Central memory CD4-positive, alpha-beta T cell (primary cell): ENCODE data around the gene PDCL2.
"Not testable (repeated sequence)": the region's sequence is repeated elsewhere in the genome, so short reads cannot be mapped to it uniquely, and the experiment has no call there.

ENCODE experiments used
- DNase-seq: peaks from one replicate; pipeline ENCODE4 v3.0.0; 2022

Gene PDCL2

DNA sequence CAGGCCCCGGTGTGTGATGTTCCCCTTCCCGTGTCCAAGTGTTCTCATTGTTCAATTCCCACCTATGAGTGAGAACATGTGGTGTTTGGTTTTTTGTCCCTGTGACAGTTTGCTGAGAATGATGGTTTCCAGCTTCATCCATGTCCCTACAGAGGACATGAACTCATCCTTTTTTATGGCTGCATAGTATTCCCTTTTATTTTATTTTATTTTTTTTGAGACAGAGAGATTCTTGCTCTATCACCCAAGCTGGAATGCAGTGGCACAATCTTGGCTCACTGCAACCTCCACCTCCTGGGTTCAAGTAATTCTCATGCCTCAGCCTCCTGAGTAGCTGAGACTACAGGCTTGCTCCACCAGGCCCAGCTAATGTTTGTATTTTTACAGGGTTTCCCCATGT, 9.3 kb downstream of the PDCL2 start:
- not testable (repeated sequence) for DNase-seq

DNA sequence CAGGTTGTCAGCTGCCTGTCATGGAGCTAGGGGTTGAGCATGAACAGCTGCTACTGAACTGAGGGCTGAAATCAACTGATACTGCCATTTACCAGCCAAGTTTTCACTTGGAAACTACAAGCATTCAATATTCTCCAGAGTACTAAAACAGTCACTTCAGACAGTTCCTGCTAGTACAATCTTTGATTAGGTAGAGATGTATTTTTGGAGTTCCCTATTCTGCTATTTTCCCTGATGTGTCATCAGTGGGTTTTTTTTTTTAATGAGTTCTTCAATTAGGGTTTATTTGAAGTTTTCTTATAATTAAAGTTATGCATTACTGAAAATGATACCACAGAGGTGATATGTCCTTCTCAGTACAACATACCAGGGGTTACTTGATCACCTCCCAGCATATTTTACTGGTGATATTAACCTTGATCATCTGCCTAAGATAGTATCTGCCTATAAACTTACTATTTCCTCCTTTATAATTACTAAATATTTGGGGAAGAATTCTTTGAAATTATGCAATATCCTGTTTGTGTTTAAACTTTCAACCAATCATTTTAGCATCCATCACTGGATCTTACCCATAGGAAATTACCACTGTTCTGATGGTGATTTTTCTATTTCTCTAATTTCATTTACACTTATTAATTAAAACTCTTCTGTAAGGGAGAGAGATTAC, 13.6 kb downstream of the PDCL2 start:
- no peak for DNase-seq

DNA sequence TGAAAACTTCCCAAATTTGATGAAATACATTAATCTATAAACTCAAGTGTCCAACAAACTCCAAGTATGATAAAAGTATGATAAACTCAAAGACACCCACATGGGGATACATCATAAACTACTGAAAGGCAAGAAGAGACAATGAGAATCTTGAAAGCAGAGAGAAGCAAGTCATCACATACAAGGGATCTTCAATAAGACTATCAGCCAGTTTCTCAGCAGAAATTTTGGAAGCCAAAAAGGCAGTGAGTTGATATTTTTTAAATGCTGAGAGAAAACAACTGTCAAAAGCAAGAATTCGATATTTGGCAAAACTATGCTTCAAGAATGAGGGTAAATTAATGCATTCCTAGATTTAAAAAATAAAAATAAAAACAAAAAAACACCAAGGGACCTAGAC, 16.5 kb downstream of the PDCL2 start:
- DNase-seq, result no peak

DNA sequence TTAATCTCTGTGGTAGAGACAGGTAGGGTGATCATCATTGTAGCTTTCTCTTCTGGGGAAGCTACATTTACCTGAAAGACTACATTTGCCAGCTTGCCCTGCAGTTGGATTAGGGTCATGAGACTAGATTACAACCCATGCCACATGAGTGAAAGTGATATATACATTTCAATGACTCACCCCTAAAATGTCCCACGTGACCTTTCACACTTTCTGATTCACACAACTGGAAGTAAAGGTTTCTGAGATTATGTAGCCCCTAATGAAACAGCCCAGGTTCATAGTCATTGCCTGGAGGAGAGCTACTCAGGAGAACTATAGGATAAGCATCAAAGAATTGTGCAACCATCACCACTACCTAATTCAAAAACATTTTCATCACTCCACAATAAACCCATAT, 17.8 kb downstream of the PDCL2 start:
- DNase-seq, result no peak

DNA sequence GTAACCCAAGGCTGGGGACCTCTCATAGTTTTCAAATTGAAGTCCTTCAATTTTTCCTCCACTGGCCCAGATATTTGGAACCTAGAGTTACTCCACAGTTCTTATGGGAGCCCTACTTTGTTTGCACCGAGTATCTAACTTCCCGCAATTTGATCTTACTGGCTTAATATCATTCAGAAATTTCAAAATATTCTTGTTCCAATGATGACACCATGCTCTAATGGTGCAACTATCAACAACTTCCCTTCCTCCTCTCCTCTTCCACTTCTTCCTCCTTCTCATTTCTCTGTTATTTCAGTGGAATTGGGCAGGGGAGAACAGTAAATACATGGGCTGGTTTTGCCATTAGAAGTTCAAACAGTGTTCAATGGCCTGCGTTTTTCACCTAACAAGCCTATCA, 20.2 kb downstream of the PDCL2 start:
- DNase-seq, result no peak

DNA sequence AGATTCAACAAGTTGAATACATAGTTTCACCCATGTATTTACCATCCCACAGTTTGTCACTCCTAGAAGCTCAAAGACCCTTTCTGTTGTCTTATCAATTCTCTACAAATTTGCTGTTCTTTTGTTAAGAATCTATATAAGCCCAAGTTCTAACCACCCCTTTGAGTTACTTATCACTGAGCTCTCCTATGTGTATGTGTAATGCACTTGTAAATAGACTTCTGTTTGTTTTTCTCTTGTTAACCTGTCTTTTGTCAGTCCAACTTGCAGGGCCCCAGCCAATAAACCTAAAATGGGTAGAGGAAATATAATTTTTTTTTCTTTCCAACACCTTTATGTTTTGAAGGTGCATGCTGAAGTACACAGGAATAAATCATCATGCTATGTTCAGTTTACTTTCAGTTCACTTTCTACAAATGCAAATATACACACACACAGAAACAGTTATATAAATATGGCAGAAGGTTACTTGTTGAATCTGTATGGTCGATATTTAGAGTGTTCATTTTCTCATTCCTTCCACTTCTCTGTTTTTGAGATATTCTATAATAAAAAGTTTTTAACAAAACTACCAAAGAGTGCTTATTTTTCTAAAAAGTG, 23.0 kb downstream of the PDCL2 start:
- DNase-seq, result no peak

DNA sequence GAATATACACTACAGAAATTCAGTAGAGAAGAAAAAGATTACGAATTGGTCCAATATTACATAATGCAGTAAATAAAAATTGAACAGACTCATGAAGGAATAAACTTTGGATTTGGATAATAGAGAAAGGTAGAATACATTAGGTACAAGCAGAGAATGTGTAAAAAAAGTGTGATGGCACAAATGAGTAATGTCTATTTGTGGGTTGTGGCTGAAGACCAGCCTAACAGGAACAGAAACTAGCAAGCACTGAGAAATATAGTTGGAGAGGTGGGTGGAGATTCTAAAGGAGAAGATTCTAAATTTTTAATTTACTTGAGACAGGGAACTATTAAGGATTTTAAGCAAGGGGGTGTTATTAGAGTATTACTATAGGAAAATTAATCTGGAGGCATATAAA, 30.2 kb downstream of the PDCL2 start:
- DNase-seq, result no peak

DNA sequence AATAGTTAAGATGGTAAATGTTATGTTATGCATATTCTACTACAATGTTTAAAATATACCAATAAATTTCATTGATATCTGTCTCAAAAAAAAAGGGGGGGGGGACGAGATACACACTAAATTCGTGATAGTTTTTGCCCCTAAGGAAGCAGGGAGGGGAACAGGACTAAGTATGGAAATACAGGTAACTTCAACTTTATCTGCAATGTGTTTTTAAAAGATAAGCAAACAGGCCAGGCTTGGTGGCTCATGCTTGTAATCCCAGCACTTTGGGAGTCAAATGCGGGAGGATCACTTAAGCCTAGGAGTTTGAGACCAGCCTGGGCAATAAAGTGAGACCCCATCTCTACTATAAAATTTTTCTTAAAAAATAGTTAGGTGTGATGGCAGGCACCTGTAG, 31.9 kb downstream of the PDCL2 start:
- no peak for DNase-seq

DNA sequence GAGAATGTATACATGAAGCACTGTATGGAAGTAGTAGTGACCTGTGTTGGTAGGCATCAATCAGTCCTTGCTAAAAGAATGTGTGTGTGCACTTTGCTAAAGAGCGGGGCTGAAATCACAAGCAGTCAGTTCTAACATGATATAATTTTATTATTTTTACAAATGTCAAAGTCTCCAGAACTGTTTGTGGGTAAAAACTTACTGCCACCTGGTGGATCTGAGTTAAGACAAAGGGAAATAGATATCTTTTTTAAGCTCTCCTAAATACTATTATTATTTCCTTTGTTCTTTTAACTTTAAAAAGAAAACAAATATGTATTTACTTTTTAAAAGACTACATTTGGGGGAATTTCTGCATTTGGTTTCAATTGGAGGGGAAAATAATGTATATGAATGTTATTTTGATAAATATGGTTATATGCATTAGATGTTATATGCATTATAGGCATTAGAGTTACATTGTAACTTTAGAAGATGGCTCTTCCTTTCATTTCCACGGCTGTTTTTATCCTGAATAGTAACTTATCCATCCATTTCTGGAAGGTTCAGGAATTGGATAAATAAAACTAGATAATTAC, 37.5 kb downstream of the PDCL2 start:
- peak; percentile 35 for DNase-seq

DNA sequence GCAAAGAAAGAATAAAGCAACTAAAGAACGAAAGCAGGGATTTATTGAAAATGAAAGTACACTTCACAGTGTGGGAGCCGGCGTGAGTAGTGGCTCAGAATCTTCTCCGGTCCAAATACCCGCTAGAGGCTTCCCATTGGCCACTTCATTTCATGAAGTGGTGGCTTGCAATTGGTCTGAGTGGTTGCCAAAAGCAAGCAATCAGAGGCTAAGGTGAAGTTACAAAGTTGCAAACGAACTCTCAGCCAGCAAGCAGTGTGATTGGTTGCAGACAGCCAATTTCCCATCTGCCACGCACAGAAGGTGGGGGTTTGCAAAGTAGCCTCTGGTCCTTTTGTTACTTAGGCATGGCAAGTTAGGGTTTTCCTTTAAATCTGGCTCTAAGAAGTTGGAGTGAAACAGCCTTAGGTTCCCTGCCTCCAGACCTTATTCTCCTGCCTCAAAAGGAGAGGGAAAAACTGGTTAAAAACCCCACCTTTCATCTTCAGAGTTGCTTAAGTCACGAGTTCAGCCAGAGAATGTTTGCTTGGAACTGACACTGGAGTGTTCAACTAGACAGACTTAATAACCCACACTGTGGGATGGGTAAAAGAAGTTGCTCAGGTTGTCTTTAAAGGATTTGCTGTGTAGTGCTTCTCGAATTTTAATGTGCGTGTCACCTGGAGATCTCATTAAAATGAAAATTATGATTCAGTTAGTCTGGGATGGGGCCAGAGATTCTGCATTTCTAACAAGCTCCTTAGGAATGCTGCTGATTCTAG, 38.4 kb downstream of the PDCL2 start:
- peak; percentile 21 for DNase-seq

DNA sequence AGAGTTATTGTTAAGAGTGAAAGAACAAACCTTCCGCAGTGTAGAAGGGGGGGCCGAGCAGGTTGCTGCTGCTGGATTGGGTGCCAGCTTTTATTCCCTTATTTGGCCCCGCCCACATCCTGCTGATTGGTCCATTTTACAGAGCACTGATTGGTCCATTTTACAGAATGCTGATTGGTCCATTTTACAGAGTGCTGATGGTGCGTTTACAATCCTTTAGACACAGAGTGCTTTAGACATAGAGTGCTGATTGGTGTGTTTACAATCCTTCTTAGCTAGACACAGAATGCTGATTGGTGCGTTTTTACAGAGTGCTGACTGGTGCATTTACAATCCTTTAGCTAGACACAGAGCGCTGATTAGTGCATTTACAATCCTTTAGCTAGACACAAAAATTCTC, 40.1 kb downstream of the PDCL2 start:
- DNase-seq, result not testable (repeated sequence)

DNA sequence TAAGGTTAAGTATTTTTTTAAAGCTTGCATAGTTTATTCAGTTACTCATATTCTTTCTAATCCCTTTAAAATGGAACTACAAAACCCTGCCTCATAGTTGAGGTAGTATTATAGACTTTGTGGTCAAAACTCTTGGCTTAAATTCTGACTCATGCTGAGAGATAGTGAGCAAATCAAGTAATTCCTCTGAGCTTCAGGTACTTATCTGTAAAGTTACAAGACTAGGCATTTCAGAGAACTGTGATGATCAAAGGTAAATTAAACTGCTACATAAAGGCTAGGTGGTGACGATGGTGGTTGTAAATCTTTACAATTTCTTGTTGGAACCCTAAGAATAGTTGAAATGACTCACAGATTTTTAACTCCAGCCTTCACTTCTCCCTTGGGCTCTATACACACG, 42.2 kb downstream of the PDCL2 start:
- no peak for DNase-seq

DNA sequence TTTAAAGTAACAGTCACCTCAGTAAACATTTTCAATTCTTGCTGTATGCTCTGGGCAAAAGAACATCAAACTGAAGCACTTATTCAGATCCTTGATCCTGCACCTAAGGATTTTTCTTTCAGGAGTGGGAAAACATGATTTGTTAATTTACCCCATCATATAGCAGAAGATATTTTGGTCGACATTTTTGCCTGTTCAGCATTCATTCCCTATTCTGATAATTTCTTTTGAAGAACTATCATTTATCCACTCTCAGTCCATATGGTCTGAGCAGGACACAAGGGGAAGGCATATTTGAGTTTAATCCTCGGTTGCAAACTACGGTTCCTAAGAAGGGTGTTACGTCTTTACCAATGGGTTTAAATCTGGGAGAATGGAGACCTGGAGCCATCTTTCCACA, 44.1 kb downstream of the PDCL2 start:
- no peak for DNase-seq

DNA sequence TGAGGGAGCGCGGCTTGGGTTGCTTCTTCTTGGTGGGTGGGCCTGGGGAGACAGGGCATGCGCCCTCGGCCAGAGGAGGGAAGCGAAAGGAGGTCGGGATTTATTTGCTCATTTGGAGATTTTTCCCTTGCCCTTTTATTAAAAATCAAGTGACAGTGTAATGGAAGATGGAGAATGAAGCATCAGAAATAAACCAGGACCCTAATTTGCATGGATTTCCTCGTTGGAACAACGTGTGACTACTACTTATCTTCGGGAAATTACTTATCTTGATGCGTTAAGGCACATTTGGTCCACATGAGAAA, 44.6 kb downstream of the PDCL2 start:
- no peak for DNase-seq

DNA sequence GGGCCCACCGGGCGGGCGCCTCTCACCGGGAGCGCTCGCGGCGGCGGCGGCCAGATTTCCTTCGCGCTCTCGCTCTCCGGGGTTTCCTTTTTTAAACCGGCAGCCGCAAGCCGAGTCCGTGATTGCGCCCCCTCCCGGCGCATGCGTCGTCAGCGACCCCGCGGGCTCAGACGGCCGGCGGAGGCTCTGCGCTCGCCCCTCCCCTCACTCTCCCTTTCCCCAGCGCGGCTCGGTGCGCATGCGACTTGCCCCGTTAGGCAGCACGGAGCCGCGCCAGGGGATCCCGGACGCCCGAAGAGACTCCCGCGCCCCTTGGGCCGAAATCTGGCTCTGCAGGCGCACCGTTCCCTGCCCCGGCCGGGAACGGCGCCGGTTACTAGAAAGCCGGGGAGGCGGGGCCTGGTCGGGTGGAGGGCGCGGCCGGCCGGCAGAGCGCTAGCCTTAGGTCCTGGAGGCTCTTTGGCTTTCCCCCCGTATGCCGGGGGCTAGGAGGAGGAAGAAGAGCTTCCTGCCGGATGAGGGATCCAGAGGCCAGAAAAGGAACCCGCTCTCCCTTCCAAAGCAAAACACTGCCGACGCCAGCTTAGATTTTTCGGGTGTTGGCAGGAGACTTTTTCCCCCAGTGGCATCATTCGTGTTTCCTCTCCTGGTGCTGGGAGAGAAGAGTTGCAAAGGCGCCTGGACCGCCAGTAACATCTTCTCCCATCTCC, 45.1 kb downstream of the PDCL2 start, which contains the start of gene CLOCK:
Gene CLOCK, minus strand, starts transcription at position 154 of the 710 bp plus-strand sequence. CDS start 64,124 bp downstream, outside the sequence.
- DNase-seq, result peak; percentile 85

DNA sequence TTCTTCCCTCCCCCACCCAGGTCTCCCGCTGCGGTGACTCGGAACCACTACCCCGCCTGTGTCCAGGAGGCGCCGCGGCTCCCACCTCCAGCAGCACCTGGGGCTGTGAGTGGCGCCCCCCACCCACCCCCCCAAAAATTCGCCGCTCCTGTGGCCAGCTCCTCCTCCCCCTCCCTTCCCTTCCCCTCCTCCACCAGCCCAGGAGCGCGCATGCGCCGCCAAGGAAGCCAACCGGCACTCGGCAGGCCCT, 45.6 kb downstream of the PDCL2 start:
- no peak for DNase-seq

DNA sequence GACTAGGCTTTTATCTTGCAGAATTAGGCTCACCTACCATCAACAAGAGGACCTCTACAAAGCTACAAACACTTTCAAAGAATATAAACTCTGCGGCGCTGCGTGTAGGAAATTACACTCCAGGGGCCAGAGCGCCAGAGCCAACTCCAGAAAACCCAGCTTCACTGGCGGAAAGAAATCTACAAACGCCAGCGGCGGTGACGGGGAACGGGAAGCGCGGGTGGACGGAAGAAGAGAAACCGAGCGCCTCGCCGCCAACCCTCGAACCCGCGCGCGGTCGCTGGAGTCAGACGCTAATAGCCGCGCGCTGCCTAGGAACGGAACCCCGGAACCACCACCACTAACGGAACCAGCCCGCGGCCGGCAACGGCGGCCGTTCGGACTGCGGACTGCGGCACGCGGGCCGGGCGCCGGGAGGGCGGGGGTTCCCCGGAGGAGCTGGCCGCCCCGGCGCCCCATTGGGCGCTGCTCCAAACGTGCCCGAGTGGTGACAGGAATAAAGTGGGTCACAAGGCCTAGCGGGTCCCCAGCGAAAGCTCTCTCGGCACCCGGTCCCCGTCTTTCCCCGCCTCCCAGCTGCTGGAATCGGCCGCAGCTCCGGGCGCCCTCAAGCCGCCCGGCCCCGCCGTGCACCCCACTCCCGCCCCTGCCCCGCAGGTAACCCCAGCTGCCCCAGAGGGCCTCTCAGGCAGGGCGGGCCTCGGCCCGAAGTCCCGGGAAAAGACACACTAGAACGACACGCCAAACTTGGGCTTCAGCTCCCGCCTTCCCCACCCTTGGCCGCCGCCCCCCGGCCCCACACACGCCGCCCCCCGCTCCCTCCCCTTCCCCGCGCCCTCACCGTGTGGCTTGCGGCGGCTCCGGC, 46.2 kb downstream of the PDCL2 start:
- peak; percentile 68 for DNase-seq

DNA sequence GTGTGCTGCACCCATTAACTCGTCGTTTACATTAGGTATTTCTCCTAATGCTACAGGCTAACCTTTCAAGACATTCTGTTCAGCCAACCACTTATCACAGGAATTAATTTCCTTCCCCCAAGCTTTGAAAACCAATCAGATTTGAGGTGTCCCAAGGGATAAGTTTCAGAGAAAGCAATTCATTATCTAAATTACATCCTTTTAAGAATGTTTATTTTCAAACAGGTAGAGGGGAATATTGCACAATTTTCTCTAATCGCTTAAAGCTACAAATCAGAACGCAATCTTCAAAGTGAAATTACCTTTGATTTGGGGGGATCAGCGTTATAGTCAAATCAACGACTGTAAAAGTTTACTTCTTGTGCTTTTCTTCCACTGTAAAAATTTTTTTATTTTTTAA, 46.9 kb downstream of the PDCL2 start:
- no peak for DNase-seq

DNA sequence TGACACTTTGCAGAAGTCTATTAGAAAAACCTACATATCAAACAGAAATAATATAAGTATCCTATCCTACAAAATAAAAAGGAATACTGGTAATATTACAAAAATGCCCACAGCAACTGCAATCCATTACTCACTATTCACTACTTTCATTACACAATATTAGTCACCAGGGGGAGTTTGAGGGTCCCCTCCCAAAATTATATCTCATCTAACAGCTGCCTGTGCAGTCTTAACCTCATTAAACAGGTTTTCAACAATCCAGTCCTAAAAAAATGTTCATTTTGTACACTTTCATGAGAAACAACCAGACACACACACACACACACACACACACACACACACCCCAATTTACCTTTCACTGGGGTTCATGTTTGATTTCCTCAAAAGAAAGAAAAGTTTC, 48.2 kb downstream of the PDCL2 start:
- no peak for DNase-seq

DNA sequence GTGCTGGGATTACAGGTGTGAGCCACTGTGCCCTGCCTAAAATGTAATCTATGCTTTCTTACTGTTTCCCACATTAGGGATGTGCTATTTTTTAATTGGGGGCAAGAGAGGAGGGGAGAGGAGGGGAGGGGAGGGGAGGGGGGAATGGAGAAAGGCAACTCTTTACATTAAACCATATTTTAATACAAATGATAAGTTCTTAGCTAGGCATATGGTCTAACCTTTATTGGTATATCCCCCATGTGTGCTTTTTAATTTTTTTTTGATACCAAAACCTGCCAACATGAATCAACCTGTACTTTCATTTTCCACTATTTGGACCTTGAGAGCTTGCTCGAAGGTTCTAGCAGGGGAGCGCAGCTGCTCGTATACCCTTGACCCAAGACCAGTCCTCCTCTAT, 51.8 kb downstream of the PDCL2 start:
- no peak for DNase-seq

DNA sequence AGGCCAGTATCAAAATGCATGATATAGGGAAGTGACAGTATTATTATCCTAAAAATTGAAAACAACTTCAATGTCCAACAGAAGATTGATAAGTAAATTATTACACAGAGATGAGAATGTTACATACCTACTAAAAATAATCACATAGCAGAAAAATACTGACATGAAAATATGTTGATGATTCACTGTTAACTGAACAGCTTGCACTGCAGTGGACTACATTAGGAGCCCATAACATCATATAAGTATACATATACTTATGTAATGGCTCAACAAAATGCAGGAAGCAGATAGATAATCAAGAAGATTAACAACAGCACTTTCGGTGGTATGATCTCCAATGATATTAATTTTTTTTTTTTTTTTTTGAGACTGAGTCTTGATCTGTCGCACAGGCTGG, 52.4 kb downstream of the PDCL2 start:
- no peak for DNase-seq

DNA sequence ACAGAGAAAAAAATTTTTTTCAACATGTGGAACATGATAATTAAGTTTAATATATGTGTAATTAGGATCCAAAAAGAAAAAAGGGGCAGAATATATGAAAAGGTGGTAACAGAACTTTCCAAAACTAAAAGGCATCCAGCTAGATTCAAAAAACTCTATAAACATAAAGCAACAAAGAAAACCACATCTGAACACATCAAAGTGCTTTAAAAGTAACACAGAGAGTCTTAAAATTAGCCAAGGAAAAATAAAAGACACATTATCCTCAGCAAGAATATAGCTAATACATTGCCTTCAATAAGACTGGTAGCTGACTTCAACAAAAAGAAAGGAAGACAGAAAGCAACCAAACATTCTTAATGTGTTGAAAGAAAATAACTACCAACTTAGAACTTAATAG, 53.5 kb downstream of the PDCL2 start:
- no peak for DNase-seq

DNA sequence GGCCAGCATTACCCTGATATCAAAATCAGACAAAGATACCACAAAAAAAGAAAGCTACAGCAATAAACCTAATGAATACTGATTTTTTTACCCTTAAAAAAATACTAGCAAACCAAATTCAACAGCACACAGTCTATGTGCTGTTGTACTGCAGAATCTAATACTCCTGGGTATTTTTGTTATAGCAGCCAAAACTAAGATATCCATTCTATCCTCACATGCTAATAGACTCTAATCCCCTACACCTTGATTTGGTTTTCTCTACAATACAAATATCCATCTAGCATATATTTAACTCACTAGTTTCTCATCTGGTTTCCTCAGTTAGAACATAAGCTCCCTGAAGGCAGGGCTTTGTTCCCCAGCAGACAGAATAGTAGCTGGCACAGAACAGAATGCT, 57.7 kb downstream of the PDCL2 start:
- DNase-seq, result no peak
